ENCODE results near the gene MED26. TPM values are rescaled to one million over a fixed set of nuclear protein-coding genes. Genes with fewer than 3 reads are reported as not detected.

Gene MED26
- total RNA-seq, 1 donor from 2014 or later: 8.3 TPM

DNA sequence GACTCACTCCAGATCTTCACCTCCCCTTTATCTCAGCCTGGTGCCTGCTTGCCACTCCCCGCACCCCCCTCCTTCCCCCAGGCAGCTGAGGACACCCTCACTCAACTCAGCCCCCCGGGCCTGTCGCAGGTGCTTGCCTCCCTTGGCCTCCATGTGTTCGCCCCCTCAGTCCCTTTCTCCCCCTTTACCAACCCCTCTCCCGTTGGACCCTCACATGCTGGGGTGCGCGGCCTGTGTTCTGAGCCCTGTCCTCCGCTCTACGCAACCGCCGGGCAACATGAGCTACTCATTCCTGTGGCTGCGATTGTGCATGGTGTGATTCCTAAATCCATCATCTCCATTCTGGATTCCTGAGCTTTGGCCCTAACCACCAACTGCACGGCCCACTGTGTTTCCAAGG, 90.9 kb downstream of the MED26 start:
- DNase-seq (ENCODE audit: low spot score): no peak

DNA sequence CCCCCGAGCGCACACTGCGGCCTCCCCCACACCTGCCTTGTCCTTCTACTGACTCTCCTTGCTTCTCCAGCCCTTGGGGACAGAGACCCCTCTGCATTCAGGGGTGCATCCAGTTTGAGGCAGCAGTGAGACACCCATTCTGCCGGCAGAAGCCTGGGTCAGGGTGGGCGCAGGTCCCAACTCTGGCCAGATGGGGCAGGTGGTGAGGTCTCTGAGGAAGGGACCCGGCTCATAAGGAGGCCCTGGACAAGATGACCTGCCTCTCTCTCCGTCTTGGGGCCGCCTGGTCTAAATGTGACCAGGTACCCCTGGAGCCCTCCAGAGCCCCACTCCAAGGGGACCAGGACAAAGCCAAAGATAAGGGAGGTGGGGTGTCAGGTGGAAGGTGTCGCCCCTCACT, 91.9 kb downstream of the MED26 start:
- no peak for DNase-seq (ENCODE audit: low spot score)

DNA sequence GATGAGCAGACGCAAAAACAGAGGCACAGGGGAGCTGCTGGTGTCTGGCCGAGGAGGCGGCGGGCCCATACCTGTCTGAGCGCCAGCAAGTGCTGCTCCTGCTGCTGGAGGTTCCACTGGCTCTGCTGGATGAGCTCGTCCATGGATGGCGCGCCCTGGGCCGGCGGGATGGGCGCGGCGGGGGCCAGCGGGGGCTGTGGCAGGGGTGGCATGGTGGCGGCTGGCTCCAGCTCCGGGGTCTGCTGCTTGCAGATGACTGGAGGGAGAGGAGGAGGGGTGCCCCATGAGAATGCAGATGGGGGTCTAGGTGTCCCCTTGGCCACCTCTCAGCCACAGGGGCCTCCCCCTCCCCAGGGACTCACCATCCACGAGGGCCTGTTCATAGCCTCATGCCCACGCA, 92.6 kb downstream of the MED26 start:
- DNase-seq (ENCODE audit: low spot score): no peak

DNA sequence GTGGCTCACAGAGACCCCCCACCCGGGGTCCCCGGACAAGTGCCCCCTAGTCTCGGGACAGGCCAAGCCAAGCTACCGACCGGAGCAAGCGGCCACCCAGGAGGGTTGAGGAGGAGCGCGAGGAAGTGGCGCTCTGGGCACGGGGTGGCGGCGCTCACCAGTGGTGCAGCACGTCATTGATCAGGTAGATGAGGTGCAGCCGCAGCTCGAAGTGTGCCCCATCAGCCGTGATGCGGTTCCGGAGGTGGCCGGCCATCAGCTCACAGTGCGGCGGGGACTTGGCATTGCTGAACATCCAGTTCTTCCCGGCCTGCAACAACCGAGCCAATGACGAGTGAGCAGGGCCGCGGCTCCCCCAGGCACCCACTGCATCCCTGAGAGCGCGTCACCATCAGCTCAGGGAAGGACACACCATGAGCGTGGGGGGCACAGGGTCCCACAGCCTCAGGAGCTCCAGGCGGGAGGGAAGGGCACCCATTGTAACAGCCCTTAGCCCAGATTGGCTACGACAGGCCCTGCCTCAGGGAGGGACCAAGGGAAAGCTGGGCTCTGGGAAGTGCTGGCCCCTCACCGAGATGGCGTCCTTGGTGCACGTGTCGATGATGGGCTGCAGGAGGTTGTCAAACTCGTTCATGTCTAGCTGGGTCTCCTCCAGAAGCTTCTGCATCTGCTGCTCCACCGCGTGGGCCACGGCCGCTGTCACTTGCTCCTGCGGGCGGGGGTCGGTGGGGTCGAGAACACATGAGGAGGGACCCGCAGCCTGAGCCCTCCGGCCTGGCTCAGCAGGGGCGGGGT, 95.4 kb downstream of the MED26 start:
- DNase-seq (ENCODE audit: low spot score): no peak

DNA sequence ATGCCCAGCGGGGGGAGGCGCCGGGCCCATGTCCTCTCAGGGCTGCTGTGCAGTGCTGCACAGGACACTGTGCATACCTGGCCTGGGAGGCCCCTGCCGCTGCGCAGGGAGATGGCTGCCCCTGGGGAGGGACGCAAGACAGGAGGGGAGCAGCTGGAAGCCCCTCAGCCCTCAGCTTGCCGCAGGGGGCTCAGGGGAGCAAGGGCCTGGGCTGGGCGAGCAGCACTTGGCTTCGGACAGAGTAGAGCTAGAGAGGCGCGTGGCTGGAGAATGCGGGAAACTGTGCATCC, 96.7 kb downstream of the MED26 start:
- DNase-seq (ENCODE audit: low spot score): no peak

DNA sequence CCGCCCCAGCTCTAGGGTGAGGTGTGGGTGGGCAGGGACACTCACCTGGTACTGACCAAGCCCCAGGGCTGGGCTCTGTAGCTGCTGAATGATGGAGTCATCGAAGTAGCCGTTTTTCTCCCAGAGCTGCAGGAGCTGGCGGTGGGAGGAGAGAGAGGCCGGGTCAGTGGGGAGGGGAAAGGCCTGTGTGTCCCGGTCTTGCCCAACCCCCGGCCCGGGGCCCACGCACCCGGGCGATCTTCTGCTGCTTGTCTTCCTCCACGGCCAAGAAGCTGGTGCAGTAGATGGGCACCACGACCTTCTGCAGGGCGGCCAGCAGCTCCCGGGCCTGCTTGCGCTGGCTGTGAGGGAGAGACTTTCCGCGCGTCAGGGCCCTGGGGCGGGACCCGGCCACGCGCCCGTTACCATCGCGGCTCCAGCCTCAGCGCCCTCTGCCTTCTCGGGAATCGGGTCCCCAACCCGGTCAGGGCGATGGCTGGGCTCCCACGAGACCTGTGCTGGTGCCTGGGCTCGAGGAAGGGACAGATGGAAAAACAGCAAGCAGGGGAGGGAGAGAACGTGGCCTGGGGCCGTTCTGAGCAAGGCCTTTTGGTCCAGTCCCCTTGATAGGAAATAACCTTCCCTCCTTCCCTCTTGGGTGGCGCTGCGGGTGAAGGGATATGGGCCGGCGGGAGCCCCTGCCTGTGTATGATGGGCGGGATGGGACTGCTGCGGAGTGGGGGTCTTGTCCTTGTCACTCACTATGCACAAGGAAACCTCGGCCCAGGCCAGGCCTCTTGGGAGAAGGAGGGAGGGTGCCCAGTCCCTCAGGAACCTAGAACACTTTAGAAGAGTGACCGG, 97.2 kb downstream of the MED26 start:
- DNase-seq (ENCODE audit: low spot score): no peak

DNA sequence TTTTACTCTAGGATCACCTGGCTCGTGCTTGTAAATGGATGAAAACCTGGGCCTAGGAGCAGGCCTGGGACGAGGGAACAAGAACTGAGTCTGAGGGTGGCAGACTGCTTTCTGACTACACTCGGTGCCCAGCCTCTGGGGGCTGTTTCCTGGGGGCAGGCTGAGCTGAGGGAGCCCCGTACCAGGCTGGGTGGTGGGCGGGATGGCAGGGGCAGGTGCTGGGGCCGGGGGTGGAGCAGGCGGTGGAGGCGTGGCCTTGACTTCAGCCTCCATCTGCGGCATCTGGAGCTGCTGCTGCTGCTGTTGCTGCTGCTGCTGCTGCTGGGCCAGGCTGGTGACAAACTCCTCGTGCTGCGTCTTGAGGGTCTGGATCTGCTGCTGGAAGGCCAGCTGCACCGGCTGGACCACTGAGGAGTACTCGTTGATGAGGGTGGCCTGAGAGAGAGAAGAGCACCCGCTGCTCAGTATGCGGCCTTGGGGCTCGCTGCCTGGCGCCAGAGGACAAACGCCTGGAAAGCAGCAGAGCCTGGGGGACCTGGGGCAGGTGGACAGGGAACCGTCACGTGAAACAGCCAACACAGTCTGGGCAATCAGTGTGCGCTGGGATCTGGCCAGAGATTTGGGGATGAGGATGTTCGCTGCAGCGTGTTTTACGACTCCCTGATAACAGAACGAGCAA, 98.4 kb downstream of the MED26 start:
- DNase-seq (ENCODE audit: low spot score): no peak

DNA sequence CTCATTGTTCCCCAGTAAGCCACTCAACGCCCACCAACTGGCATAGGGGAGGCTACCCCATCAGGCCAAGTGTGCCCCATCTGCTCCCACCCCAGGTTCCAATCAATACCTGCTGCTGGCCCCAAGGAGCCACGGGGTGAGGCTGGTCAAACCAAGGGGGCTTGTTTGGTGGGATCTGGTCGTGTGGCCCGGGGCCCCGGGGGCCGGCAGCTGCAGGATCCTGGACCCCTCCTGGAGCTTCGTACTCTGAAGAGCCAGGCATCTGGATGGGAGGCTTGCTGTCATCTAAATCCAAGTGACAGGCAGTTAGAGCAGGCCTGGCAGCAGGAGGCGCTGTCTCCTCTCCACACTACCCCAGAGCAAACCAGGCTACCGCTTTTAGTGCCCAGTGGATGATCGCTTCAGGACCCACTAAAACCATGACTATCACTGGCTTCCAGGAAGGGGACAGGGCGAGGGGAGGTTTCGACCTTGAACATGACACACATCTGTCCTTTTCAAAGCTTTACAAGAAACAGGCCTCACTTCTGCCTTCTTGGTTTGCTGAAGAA, 100.0 kb downstream of the MED26 start:
- no peak for DNase-seq (ENCODE audit: low spot score)

DNA sequence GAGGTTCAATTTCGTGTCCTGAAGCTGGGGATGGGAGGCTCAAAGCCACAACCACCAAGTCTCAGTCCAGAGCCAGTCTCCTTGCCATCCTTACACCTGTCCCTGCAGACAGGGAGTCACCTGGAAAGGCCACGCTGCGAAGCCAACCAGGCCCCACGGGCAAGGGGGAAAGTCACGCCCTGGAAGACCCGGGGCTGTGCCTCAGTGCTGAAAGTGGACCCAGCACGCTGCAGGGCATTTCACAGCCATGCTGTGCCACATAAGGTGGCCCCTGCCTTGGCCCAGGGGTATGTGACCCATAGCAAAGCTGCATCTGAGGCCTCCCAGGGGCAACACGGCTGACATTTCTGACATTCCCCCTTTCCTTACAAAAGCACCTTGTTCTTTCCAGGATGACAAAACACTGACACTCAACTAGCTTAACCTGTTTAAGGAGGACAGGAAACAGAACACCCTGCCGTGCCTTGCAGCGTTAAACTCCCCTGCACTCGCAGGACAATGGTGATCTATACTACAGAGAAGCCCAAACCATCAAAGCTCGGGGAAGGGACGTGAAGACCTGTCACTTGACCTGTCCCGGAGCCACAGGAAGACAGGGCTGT, 100.6 kb downstream of the MED26 start:
- no peak for DNase-seq (ENCODE audit: low spot score)

DNA sequence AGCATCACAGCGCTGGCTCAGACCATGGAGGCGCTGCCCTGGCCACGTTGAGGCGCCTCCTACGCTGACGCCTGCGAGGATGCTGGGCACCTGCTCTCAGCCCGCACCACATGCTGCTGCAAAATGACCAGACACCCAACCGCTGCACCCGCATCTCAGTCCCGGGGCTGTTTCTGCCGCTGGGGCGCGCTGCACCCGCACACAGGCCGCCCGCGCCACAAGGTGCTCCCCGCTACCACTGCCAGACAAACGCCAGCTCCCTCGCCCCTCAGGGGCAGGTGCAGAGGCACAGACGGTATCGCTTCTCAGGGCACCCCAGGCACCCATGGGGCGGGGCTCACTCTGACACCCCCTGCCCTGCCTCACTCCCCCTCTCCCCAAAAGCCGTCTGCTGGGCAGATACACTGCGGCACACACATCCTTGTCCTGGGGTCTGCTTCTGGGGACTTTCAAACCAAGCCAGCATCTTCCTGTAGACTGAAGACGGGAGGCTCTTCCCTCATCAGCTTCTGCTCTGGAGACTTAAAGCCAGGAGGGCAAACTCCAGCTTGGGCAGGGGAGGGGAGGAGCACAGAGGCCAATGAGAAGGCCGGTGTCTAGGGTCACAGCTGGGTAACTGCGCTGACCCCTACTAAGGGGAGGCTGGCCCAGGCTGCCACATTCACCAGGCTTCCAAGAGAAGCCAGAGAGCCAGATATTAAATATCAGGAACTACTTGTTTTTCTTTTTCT, 102.1 kb downstream of the MED26 start:
- no peak for DNase-seq (ENCODE audit: low spot score)

DNA sequence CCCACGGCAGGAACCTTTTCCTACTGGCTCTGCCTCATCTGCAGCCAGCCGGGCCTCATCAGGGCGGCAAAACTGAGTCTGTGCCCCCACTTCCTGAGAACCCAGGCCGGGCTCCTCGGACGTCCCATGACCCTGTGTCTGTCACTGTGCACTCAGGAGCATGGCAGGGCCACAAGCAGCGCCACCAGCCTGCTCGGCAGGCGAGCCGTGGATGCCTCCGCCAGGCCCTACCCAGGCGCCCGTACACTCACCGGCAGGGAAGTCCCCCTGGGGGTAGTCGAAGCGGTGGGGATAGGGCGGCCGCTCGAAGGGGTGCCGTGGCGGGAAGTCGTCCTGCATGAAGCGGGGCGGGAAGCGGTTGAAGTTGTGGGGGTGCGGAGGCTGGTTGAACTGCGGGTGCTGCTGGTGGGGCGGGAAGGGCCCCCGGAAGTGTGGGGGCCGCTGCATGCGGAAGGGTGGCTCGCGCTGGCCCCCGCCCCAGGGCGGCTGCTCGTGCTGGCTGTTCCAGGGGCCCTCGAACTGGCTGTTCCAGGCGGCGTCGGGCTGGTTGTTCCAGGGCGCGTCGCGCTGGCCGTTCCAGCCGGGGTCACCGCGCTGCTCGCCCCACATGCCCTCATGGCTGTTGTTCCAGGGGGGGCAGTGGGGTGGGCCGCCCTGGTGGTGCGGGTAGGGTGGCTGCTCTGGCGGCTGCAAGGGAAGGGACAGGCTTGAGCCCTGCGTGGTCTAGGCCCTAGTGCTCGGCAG, 102.8 kb downstream of the MED26 start:
- no peak for DNase-seq (ENCODE audit: low spot score)

Other genes with a start within 250 kb of the MED26 start
- 46.1 TPM for gene EPS15L1, start 156.2 kb downstream of the MED26 start, total RNA-seq
- gene CALR3, start 132.0 kb downstream of the MED26 start, total RNA-seq: not detected
- 11.2 TPM for gene C19orf44, start 131.8 kb downstream of the MED26 start, total RNA-seq
- gene CHERP, start 85.8 kb downstream of the MED26 start, total RNA-seq: 47.3 TPM
- gene SLC35E1, start 55.8 kb downstream of the MED26 start, total RNA-seq: 43.0 TPM
- 71.6 TPM for gene SMIM7, start 31.9 kb upstream of the MED26 start, total RNA-seq
- 4.3 TPM for gene TMEM38A, start 32.9 kb upstream of the MED26 start, total RNA-seq
- gene NWD1, start 91.6 kb upstream of the MED26 start, total RNA-seq: 0.09 TPM
- gene SIN3B, start 201.2 kb upstream of the MED26 start, total RNA-seq: 46.0 TPM